Neural cell (in vitro differentiated cells): ENCODE results near the gene RNU5D-1. TPM values are rescaled to one million over a fixed set of nuclear protein-coding genes. Genes with fewer than 3 reads are reported as not detected.

Source experiments
- H2AFZ ChIP-seq: fragments of 200-600, 300-800 bp; sonication (generic), shearing (Covaris generic); 2 replicates; pipeline ENCODE4 v1.6.0; 2014; ENCODE audit warnings: low read depth, mild to moderate bottlenecking, antibody characterized with exemption, low read length, moderate library complexity
- H3F3A ChIP-seq: fragments of 200-600 bp; shearing (Covaris generic); 2 replicates; pipeline ENCODE4 v1.6.1; 2016; ENCODE audit warnings: mild to moderate bottlenecking, moderate library complexity, mixed read lengths, antibody characterized with exemption, low read length; ENCODE audit not compliant: insufficient read depth, poor library complexity, severe bottlenecking
- H3K27ac ChIP-seq: fragments of 200-600, 300-800 bp; sonication (generic), shearing (Covaris generic); 2 replicates; pipeline ENCODE4 v1.5.1; 2014; ENCODE audit warnings: mild to moderate bottlenecking, low read length, moderate library complexity
- H3K27me3 ChIP-seq: fragments of 300-800, 200-600 bp; sonication (generic), shearing (Covaris generic); 2 replicates; pipeline ENCODE4 v1.6.0; 2014; ENCODE audit warnings: mild to moderate bottlenecking, low read depth, low read length, moderate library complexity; ENCODE audit not compliant: insufficient read depth
- H3K36me3 ChIP-seq: fragments of 300-800, 200-600 bp; sonication (generic), shearing (Covaris generic); 2 replicates; pipeline ENCODE4 v1.5.1; 2014; ENCODE audit warnings: mild to moderate bottlenecking, antibody characterized with exemption, low read length, moderate library complexity; ENCODE audit not compliant: insufficient read depth
- H3K4me2 ChIP-seq: fragments of 300-800, 200-600 bp; sonication (generic), shearing (Covaris generic); 2 replicates; pipeline ENCODE4 v1.6.0; 2014; ENCODE audit warnings: mild to moderate bottlenecking, low read length
- H3K4me3 ChIP-seq: fragments of 300-800, 200-600 bp; sonication (generic), shearing (Covaris generic); 2 replicates; pipeline ENCODE4 v1.5.1; 2014; ENCODE audit warnings: mild to moderate bottlenecking, low read length, moderate library complexity
- H3K79me2 ChIP-seq: fragments of 200-600 bp; shearing (Covaris generic); replicated peaks from 2 replicates; pipeline ENCODE4 v1.6.0; 2014; ENCODE audit warnings: mild to moderate bottlenecking, low read length, moderate library complexity; ENCODE audit not compliant: insufficient read depth
- H3K9ac ChIP-seq: fragments of 300-800, 200-600 bp; sonication (generic), shearing (Covaris generic); 2 replicates; pipeline ENCODE4 v1.6.1; 2016; ENCODE audit warnings: mild to moderate bottlenecking, low read length, mixed read lengths
- H3K9me2 ChIP-seq: fragments of 200-600 bp; shearing (Covaris generic); 2 replicates; pipeline ENCODE4 v1.6.1; 2016; ENCODE audit warnings: mild to moderate bottlenecking, low read length, mixed read lengths; ENCODE audit not compliant: insufficient read depth
- H3K9me3 ChIP-seq: fragments of 200-600, 300-800 bp; sonication (generic), shearing (Covaris generic); 2 replicates; pipeline ENCODE4 v1.6.1; 2016; ENCODE audit warnings: mild to moderate bottlenecking, mixed run types, low read length, moderate library complexity, mixed read lengths
- H4K20me1 ChIP-seq: fragments of 200-600 bp; shearing (Covaris generic); 2 replicates; pipeline ENCODE4 v1.6.1; 2016; ENCODE audit warnings: mild to moderate bottlenecking, mixed run types; ENCODE audit not compliant: insufficient read depth
- EP300 ChIP-seq: fragments of 450-650 bp; conservative IDR thresholded peaks from 2 replicates; pipeline ENCODE4 v1.6.1; 2014; ENCODE audit warnings: antibody characterized with exemption, mild to moderate bottlenecking, moderate library complexity; ENCODE audit not compliant: poor library complexity, severe bottlenecking
- EZH2 ChIP-seq: fragments of 200-600, 300-800 bp; shearing (Covaris generic), sonication (generic); IDR thresholded peaks from 2 replicates; pipeline ENCODE4 v1.6.1; 2014; ENCODE audit warnings: antibody characterized with exemption, low read length, borderline replicate concordance, mild to moderate bottlenecking; ENCODE audit not compliant: insufficient read depth, poor library complexity, severe bottlenecking
- MXI1 ChIP-seq: fragments of 450-650 bp; conservative IDR thresholded peaks from 2 replicates; pipeline ENCODE4 v1.6.1; 2014; ENCODE audit warnings: antibody characterized with exemption, mild to moderate bottlenecking; ENCODE audit not compliant: poor library complexity, severe bottlenecking
- POLR2AphosphoS5 ChIP-seq: IDR thresholded peaks from 2 replicates; pipeline ENCODE4 v1.6.1; 2012
- RAD21 ChIP-seq: fragments of 450-650 bp; conservative IDR thresholded peaks from 2 replicates; pipeline ENCODE4 v1.6.1; 2014; ENCODE audit warnings: antibody characterized with exemption, mild to moderate bottlenecking, moderate library complexity
- REST ChIP-seq: IDR thresholded peaks from 2 replicates; pipeline ENCODE4 v1.6.1; 2012; ENCODE audit warnings: borderline replicate concordance
- SMC3 ChIP-seq: fragments of 450-650 bp; conservative IDR thresholded peaks from 2 replicates; pipeline ENCODE4 v1.6.1; 2014; ENCODE audit warnings: antibody characterized with exemption, mild to moderate bottlenecking, moderate library complexity; ENCODE audit not compliant: poor library complexity
- TAF1 ChIP-seq: IDR thresholded peaks from 2 replicates; pipeline ENCODE4 v1.6.1; 2012; ENCODE audit warnings: low read depth
- polyA plus RNA-seq: library from polyadenylated mRNA; depleted of rRNA; stranded (reverse); fragments of >200 nt; gene quantifications from 2 replicates; pipeline ENCODE4 v1.2.3, GENCODE V29; 2014
- TF ChIP-seq, protein P1 (sequence below): fragments of 450-650 bp; IDR thresholded peaks from 2 replicates; pipeline ENCODE4 v1.5.1; 2014; ENCODE audit warnings: antibody characterized with exemption, mild to moderate bottlenecking, moderate library complexity; ENCODE audit not compliant: poor library complexity, severe bottlenecking

RNU5D-1 gene
- polyA plus RNA-seq, 1 donor from 2014 or later, result not detected

DNA sequence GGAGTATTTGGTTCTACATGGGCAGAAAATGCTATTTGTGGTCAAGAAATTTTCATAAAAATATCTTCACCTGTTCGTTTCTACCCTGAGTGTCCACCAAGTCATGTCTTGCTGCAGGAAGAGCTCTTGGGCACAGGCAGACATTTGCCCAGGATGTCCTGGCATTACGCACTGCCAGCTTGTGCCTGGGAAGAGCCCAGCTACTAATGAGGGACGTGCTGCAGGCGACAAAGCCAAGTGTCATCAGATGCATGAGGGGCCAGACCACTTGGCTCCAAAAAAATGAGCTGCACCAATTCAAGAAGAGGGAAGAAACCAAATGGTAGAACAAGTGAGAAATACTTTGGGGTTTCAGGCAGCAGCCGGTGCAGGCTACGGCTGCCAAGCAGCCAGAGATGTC, 12.9 kb downstream of the RNU5D-1 start:
- no peaks in the 10 kb centered on the region for H3K27me3 ChIP-seq
- no peak overlapping the region for H3K27ac ChIP-seq
- H3K36me3 ChIP-seq, result no peaks in the 10 kb centered on the region
- H3K4me2 ChIP-seq, result no peak overlapping the region
- TF ChIP-seq EP300 (no peak), REST (no peak), SMC3 (no peak), RAD21 (no peak), MXI1 (no peak), EZH2 (no peak), POLR2AphosphoS5 (no peak), TAF1 (no peak)
- TF ChIP-seq, protein P1, sequence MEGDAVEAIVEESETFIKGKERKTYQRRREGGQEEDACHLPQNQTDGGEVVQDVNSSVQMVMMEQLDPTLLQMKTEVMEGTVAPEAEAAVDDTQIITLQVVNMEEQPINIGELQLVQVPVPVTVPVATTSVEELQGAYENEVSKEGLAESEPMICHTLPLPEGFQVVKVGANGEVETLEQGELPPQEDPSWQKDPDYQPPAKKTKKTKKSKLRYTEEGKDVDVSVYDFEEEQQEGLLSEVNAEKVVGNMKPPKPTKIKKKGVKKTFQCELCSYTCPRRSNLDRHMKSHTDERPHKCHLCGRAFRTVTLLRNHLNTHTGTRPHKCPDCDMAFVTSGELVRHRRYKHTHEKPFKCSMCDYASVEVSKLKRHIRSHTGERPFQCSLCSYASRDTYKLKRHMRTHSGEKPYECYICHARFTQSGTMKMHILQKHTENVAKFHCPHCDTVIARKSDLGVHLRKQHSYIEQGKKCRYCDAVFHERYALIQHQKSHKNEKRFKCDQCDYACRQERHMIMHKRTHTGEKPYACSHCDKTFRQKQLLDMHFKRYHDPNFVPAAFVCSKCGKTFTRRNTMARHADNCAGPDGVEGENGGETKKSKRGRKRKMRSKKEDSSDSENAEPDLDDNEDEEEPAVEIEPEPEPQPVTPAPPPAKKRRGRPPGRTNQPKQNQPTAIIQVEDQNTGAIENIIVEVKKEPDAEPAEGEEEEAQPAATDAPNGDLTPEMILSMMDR, result no peak
- H3F3A ChIP-seq, result no peaks in the 10 kb centered on the region
- no peaks in the 10 kb centered on the region for H3K79me2 ChIP-seq
- H3K9me3 ChIP-seq, result no peaks in the 10 kb centered on the region
- H4K20me1 ChIP-seq, result no peaks in the 10 kb centered on the region
- no peak overlapping the region for H3K9ac ChIP-seq
- no peak overlapping the region for H3K4me3 ChIP-seq
- no peak overlapping the region for H2AFZ ChIP-seq
- no peaks in the 10 kb centered on the region for H3K9me2 ChIP-seq

DNA sequence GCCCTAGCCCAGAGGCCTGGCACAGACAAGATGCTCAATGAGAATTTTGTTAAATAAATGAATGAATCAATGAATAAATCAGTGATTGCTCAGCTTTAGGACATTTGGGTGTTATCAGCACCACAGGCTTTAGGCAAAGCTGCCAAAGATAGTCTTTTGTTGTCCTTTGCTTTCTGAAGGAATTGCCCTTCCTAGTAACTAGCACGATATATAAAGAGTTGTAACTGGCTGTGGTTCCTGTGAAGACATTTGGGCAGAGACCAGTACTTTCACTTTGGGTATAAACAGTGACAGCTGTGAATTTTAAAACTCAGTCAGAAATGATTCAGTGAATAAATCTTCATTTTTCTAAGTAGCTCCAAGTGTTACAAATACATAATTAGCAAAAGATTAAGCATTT, 13.3 kb downstream of the RNU5D-1 start:
- H2AFZ ChIP-seq, result no peak overlapping the region
- no peaks in the 10 kb centered on the region for H3F3A ChIP-seq
- no peak overlapping the region for H3K9ac ChIP-seq
- no peaks in the 10 kb centered on the region for H3K9me3 ChIP-seq
- H4K20me1 ChIP-seq, result no peaks in the 10 kb centered on the region
- H3K9me2 ChIP-seq, result no peaks in the 10 kb centered on the region
- TF ChIP-seq TAF1, result no peak
- TF ChIP-seq EZH2, result no peak
- no peak for TF ChIP-seq REST
- TF ChIP-seq POLR2AphosphoS5, result no peak
- TF ChIP-seq, protein P1, result no peak
- no peak for TF ChIP-seq EP300
- TF ChIP-seq RAD21, result no peak
- TF ChIP-seq SMC3, result no peak
- TF ChIP-seq MXI1, result no peak
- no peak overlapping the region for H3K4me3 ChIP-seq
- no peak overlapping the region for H3K4me2 ChIP-seq
- no peaks in the 10 kb centered on the region for H3K27me3 ChIP-seq
- no peaks in the 10 kb centered on the region for H3K36me3 ChIP-seq
- H3K27ac ChIP-seq, result no peak overlapping the region
- H3K79me2 ChIP-seq, result no peaks in the 10 kb centered on the region
